Measurements from ENCODE around the gene ARHGAP21. TPM values are rescaled to one million over a fixed set of nuclear protein-coding genes. Genes with fewer than 3 reads are reported as not detected.
A peak's percentile ranks its signal among the peaks of the same experiment; 100 is the strongest.

Gene ARHGAP21
- total and polyA plus RNA-seq, 12 donors = 23.0 to 52.3 (median 39.9) TPM

DNA sequence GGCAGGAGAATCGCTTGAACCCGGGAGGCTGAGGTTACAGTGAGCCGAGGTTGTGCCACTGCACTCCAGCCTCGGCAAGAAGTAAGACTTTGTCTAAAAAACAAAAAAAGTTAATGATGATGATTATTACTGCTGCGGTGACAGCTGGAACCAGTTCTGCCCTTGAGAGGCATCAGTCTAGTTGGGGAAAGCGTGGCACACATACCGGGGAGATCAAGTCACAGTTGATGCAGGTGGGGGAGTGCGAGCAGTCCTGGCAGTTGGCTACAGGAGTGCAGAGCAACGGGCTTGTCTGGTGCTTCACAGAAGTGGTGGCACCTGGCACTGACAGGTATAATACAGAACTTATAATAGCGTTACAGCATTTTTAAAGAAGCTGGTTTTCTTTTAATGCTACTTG, 173.0 kb downstream of the ARHGAP21 start:
- TF ChIP-seq, protein P1, sequence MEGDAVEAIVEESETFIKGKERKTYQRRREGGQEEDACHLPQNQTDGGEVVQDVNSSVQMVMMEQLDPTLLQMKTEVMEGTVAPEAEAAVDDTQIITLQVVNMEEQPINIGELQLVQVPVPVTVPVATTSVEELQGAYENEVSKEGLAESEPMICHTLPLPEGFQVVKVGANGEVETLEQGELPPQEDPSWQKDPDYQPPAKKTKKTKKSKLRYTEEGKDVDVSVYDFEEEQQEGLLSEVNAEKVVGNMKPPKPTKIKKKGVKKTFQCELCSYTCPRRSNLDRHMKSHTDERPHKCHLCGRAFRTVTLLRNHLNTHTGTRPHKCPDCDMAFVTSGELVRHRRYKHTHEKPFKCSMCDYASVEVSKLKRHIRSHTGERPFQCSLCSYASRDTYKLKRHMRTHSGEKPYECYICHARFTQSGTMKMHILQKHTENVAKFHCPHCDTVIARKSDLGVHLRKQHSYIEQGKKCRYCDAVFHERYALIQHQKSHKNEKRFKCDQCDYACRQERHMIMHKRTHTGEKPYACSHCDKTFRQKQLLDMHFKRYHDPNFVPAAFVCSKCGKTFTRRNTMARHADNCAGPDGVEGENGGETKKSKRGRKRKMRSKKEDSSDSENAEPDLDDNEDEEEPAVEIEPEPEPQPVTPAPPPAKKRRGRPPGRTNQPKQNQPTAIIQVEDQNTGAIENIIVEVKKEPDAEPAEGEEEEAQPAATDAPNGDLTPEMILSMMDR (IDR thresholded peaks at IDR 0.05) = no peak
- no peaks in the 10 kb centered on the region for H3K27me3 ChIP-seq
- intact Hi-C loops (cut with DNase I) = loop anchor here in 1 of 10 donors (10.0 kb wide), 1 partner anchor 1236 kb away; no protein-coding TSS in a partner anchor
- no peak overlapping the region for H3K27ac ChIP-seq
- H3K4me1 ChIP-seq = no peaks in the 10 kb centered on the region
- H3K9me3 ChIP-seq = no peaks in the 10 kb centered on the region
- H3K4me3 ChIP-seq = no peak overlapping the region
- peaks cover 0 to 51% (median 9%) of the 10 kb centered on the region in 9 donors for H3K36me3 ChIP-seq
- ATAC-seq (peak in 1 of 8 donors; percentile 26), DNase-seq (no peak)
- 81 to 92% methylated on average over 10 of the region's 10 CpGs for WGBS, 2 donors

DNA sequence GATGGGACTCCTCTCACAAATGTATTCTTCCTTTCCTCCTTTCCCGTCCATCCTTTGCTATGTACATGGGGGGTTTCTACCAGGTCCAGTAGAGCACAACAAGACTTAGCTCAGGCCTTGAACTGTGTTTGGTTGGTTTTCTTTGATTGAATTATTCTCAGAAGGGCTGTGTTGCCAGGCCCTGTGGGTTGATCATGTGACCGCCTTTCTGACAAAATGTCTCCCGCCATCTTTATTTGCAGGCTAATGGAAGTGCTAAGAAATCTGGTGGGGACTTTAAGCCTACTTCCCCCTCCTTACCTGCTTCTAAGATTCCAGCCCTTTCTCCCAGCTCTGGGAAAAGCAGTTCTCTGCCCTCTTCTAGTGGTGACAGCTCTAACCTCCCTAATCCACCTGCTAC, 178.1 kb downstream of the ARHGAP21 start:
- intact Hi-C loops (cut with DNase I) = no loop called here
- DNase-seq = no peak
- H3K9me3 ChIP-seq = no peaks in the 10 kb centered on the region
- H3K27ac ChIP-seq = no peak overlapping the region
- TF ChIP-seq, protein P1 (IDR thresholded peaks at IDR 0.05) = no peak
- H3K27me3 ChIP-seq = no peaks in the 10 kb centered on the region
- ATAC-seq = no peak
- no peak overlapping the region for H3K4me3 ChIP-seq
- peaks cover 0 to 100% (median 36%) of the 10 kb centered on the region in 9 donors for H3K36me3 ChIP-seq
- WGBS, 2 donors = 97 to 100% methylated on average over 3 of the region's 3 CpGs
- H3K4me1 ChIP-seq = no peaks in the 10 kb centered on the region

DNA sequence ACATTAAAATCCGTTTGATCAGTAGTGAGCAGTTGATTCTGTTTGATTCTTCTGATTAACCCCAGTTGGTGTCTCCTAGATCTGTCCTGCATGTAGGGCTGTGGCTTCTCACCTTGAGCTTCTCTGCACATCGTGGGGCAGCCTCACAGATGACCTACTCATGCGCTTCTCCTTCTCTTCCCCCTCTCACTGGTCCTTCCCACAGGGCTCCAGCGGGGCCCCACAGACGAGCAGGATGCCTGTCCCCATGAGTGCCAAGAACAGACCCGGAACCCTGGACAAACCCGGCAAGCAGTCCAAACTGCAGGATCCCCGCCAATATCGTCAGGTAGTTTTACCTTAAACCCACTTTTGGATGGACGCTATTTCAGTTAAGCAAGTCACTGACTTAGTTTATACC, 178.9 kb downstream of the ARHGAP21 start:
- H3K4me3 ChIP-seq = no peak overlapping the region
- ATAC-seq (no peak), DNase-seq (no peak)
- H3K27me3 ChIP-seq = no peaks in the 10 kb centered on the region
- H3K9me3 ChIP-seq = no peaks in the 10 kb centered on the region
- peaks cover 0 to 100% (median 44%) of the 10 kb centered on the region in 9 donors for H3K36me3 ChIP-seq
- no peaks in the 10 kb centered on the region for H3K4me1 ChIP-seq
- TF ChIP-seq, protein P1 (IDR thresholded peaks at IDR 0.05) = no peak
- no peak overlapping the region for H3K27ac ChIP-seq
- WGBS, 2 donors = 96% methylated on average over 10 of the region's 10 CpGs
- intact Hi-C loops (cut with DNase I) = no loop called here

DNA sequence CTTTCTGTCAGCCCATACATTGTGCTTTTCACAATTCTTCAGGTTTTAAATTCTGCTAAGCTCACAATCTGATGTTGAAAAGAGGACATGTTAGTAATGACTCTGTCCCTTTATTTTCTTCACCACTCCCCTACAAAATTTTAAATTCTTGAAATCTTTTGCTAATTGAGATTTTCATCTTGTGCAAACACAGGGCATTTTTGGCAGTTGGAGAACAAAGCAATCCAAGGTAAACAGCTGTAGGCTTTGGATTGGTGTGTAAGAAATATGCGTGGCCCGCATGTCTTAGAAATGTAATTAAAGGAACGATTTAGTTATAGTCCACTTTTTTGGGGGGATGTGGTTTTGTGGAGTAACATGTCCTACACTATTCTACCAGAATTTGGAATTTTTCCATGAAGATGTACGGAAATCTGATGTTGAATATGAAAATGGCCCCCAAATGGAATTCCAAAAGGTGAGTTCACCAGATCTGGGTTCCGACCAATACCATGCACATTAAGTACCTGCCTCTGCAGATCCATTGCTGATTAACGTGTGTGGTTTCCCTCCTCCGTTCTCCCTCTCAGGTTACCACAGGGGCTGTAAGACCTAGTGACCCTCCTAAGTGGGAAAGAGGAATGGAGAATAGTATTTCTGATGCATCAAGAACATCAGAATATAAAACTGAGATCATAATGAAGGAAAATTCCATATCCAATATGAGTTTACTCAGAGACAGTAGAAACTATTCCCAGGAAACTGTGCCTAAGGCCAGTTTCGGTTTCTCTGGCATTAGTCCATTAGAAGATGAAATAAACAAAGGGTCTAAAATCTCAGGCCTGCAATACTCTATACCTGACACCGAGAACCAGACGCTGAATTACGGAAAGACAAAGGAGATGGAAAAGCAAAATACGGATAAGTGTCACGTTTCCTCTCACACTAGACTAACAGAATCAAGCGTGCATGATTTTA, 181.1 kb downstream of the ARHGAP21 start:
- intact Hi-C loops (cut with DNase I) = no loop called here
- H3K36me3 ChIP-seq = peaks cover 0 to 96% (median 39%) of the 10 kb centered on the region in 9 donors
- TF ChIP-seq, protein P1 (IDR thresholded peaks at IDR 0.05) = no peak
- WGBS, 2 donors = 92 to 94% methylated on average over 14 of the region's 14 CpGs
- no peak for ATAC-seq
- H3K4me1 ChIP-seq = no peaks in the 10 kb centered on the region
- no peak for DNase-seq
- H3K4me3 ChIP-seq = no peak overlapping the region
- H3K27me3 ChIP-seq = no peaks in the 10 kb centered on the region
- H3K9me3 ChIP-seq = no peaks in the 10 kb centered on the region
- H3K27ac ChIP-seq = no peak overlapping the region
